ENCODE results near the gene PIGL.

GRCh38 chr17:16272111-16272840, 55.3 kb downstream of the PIGL start:
- TF ChIP-seq, protein P1, sequence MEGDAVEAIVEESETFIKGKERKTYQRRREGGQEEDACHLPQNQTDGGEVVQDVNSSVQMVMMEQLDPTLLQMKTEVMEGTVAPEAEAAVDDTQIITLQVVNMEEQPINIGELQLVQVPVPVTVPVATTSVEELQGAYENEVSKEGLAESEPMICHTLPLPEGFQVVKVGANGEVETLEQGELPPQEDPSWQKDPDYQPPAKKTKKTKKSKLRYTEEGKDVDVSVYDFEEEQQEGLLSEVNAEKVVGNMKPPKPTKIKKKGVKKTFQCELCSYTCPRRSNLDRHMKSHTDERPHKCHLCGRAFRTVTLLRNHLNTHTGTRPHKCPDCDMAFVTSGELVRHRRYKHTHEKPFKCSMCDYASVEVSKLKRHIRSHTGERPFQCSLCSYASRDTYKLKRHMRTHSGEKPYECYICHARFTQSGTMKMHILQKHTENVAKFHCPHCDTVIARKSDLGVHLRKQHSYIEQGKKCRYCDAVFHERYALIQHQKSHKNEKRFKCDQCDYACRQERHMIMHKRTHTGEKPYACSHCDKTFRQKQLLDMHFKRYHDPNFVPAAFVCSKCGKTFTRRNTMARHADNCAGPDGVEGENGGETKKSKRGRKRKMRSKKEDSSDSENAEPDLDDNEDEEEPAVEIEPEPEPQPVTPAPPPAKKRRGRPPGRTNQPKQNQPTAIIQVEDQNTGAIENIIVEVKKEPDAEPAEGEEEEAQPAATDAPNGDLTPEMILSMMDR (conservative IDR thresholded peaks at IDR 0.05 in 1 of 2, IDR thresholded peaks at IDR 0.05 in 1 of 2; ENCODE audit: low read depth in 1 of 2, low read length in 2 of 2) = no peak
- TF ChIP-seq EZH2 (IDR thresholded peaks at IDR 0.05; ENCODE audit: low read length, missing control alignments) = no peak
